ENCODE results near the gene SEBOX. TPM values are rescaled to one million over a fixed set of nuclear protein-coding genes. Genes with fewer than 3 reads are reported as not detected.

The SEBOX gene, protein sequence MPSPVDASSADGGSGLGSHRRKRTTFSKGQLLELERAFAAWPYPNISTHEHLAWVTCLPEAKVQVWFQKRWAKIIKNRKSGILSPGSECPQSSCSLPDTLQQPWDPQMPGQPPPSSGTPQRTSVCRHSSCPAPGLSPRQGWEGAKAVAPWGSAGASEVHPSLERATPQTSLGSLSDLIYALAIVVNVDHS
- total RNA-seq, result not detected in 2 replicates

DNA sequence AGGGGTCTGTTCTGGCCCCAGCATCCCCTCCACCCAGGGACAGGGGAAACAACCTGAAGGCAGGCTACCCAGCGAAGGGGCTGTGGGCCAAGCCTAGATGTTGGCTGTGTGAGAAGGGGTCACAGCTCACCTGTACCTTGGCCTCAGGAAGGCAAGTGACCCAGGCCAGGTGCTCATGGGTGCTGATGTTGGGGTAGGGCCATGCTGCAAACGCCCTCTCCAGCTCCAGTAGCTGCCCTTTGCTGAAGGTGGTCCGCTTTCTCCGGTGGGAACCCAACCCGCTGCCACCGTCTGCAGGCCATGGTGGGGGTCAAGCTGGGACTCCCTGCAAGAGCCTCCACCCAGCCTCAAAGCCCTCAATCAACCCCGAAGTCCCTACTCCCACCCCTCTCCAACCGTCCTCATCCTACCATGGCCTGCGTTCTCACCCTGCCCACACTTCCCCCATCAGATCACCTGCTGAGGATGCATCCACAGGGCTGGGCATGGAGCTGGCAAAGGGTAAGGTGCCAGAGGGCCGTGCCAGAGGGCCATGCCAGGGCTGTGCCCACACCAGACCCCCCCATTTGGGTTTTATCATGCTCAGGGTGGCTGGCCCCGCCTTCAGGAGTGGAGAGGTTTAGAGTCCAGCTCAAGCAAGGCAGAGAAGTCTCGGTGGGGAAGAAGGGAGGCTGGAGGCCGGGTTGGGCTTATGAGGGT is at the start of gene SEBOX:
SEBOX (minus strand) TSS at position 535 of the 699 bp plus-strand sequence; CDS start at position 487, 48 bp downstream.

DNA sequence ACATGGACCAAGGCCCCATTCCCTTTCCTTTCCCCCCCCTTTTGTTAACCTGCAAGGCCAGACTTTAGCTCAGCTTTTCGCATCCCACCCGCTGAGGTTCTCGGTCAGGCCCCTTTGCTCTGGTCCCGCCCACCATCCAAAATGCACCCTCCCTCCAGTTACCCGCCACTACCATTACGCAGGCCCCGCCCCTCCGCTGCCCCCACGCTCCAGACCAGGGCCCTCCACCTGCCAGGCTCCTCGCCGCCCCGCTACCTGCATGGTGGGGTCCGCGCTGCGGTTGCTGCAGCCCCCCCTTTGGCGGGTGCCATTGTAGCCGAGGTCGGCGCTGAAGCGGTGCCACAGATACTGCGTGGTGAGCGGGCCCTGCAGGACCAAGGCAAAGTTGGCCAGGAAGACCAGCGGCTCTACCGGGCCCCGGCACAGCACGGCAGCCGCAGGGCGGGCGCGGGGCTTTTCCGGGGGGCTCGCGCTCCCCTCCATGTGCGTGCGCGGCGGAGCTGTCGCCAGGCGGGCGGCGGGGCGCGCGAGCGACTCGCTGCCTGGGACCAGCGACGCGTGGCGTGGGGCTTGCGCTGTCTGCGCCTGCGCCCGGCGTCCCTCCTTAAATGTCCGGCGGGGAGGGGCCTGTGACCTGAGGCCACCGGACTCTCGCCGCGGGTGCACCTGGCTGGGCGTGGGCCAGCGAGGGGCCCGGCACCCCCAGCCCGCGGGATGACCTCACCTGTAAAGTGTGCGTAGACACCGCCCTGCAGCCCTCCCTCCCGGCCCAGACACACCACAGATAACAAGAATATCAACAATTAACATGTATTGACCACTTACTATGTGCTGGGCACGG is 40.9 kb upstream of the SEBOX start, which contains the start of gene SLC46A1:
SLC46A1 (minus strand) TSS at position 581 of the 841 bp plus-strand sequence; CDS start at position 483, 98 bp downstream.

DNA sequence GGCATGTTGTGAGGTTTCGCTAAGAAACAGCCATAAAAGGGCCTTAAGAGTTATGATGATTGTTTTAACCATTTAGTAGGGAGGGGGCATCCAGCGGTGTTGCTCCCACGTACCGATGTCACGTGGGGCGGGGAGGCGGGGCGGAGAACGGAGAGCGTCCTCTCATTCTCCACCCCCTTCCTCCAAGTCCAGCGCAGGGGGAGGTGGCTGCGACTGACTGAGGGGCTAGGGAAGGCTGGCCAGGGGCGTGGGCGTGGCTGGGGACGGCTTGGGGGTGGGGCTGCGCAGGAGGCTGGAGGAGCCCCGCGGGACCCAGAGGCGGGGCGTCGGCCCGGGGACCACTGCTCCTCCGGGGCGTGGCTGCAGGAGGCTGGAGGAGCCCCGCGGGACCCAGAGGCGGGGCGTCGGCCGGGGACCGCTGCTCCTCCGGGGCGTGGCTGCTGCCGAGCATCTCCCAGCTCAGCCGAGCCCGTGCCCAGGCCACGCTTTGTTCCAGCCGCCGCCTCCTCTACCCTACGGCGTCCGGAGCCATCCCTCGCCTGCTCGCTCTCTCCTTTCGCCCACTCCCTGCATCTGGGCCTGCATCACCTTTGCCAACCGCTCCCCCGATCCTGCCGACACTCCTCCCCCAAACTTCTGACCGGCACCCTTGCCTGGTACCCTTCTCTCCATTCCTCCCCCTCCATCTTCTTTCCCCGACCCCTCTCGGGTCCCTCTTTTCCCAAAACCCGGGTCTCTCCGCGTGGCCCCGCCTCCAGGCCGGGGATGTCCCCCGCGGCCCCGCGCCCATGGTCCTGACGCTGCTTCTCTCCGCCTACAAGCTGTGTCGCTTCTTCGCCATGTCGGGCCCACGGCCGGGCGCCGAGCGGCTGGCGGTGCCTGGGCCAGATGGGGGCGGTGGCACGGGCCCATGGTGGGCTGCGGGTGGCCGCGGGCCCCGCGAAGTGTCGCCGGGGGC is 6.5 kb upstream of the SEBOX start, which contains the start of gene SARM1:
SARM1 (plus strand) TSS at position 450 of the 958 bp plus-strand sequence; CDS start at position 789, 339 bp downstream.

DNA sequence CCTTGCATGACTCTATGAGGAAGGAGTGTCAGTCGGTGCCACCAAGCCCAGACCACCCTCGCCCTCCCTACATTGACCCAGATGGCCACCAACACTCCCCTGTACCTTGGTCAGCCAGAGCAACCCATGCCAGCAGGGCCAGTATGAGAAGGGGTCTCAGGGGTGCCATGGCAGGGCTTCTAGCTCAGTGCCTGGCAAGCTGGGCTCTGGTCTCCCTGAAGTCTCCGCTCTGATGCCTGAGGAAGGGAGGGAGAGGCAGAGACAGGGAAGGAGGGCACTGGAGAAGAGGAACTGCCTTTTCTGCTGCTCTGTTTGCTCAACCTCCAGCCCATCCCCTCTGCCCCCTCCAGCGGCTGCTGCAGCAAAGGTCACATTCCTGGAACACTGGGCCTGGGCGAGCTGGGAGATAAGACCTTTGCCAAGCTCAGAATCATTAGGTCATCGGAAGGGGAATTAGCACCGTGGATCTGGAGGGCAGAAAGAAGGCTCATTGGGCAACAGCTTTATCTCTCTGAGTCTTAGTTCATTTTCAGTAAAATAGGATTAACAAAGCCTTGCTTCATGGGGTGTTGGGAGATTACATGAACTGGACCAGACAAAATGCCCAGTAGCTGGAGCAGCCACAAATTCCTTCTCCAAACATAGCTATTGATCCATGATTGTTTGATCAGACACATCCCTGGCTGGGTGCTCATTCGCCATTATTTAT is 5.2 kb upstream of the SEBOX start, which contains the start of gene VTN:
VTN (minus strand) TSS at position 273 of the 709 bp plus-strand sequence; CDS start at position 169, 104 bp downstream.

DNA sequence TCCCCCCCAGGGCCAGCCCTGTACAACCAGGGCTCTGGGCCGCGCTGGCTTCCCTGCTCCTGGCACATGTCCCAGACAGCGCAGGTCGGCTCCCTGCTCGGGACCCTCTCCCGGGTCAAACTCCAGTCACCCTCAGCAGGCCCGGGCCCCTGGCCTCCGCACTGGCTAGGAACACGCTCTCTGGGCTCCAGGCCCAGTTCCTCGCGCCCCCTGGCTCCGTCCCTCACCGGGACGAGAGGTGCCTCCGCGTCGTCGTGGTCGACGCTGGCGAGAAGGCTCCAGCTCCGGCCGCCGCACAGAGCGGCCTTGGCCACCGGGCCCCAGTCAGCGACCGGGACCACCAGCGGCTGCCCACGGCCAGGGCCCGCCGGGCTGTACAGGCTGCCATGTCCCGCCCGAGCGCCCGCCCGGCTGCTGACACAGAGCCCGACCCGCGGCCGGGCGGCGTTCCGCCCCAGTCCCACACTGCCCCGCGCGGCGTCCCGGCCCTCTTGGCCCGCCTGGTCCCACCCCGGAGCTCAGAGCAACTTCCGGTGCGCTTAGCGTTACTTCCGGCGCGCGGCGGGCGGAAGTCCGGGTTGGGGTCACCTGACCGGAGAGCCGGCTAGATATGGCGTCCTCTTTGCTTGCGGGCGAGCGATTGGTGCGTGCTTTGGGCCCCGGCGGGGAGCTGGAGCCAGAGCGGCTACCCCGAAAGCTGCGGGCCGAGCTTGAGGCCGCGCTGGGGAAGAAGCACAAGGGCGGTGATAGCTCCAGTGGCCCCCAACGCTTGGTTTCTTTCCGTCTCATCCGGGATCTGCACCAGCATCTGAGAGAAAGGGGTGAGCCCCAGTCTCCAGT is 7.7 kb downstream of the SEBOX start, which contains the start of gene POLDIP2:
POLDIP2 (minus strand) TSS at position 467 of the 840 bp plus-strand sequence; CDS start at position 388, 79 bp downstream.

DNA sequence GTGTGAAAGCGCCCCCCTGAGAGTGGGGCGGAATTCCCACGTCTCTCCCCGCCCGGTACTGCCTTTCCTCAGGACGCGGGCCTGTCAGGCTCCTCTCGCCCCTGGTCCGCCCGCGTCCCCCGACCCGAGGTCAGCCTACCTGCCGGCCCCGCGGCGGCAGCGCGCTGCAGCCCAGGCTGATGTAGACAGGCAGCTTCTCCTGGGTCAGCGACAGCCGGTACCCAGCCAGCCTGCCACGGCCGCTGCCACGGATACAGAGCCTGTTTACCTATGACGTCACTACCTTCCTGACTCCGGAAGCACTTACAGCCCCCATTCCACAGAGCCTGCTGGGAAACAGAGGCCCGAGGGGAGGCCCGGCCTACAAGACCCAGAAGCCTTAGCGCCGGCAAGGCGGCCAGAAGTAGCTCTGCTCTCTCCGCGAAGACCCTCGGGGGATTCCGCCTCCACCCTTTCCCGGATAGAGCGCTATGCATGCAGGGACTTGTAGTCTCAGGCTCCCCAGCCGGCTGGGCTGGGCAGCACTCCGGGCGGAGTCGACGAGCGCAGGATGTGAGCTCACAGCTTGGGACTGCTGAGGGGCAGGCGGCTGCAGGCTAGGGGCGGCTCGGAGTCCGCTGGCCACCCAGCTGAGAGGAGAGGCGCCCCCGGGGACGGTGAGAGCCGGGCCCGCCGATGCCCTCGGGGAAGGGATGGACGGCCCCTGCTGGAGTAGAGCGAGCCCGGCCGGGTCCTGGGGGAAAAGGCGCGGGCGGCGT is 29.6 kb downstream of the SEBOX start, which contains the start of the genes IFT20 and TNFAIP1:
IFT20 (minus strand) TSS at position 272 of the 758 bp plus-strand sequence. CDS start 3,487 bp downstream, outside the sequence.
TNFAIP1 (plus strand) TSS at position 561 of the 758 bp plus-strand sequence. CDS start 3,761 bp downstream, outside the sequence.

DNA sequence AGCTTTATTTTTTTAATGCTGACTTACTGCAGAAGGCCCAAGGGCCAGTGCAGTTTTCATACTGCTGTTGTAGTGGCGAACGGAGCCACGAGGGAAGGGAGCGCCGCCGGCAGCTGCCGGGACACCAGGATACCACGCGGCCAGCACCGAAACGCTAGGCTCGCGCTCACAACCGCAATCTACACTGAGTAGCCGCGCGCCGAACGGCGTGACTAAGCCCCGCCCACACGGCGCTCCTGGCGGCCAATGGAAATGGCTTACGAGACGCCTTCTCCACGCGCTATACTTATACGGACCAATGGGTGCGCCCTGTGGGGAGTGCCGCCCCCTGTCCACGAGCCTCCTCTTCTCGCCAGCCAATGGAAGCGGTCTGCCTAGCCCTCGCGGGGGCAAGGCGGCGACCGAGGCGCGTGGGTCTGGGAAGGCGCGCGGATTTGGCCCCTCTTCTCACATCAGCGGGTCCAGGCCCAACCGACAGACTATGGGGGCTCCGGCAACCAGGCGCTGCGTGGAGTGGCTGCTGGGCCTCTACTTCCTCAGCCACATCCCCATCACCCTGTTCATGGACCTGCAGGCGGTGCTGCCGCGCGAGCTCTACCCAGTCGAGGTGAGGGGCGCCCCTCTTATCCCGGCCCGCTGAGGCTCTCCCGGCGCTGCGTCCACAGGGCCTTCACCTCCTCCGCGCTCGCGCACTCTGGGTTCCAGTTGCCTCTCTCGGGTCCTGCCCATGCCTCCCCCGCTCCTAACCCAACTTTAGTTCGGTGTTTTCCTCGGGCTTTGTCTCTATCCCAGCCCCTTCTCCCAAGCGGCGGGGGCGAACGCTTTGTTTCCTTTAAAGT is 46.0 kb downstream of the SEBOX start, which contains the start of gene TMEM97:
TMEM97 (plus strand) TSS at position 442 of the 839 bp plus-strand sequence; CDS start at position 482, 40 bp downstream.

Other genes starting within 250 kb of the SEBOX start
- gene TMEM97, start 46.0 kb downstream of the SEBOX start, total RNA-seq, result 14.7 and 29.7 TPM in 2 replicates
- gene IFT20, start 29.7 kb downstream of the SEBOX start, total RNA-seq, result 20.7 and 32.5 TPM in 2 replicates
- gene TNFAIP1, start 29.4 kb downstream of the SEBOX start, total RNA-seq, result 54.1 and 71.2 TPM in 2 replicates
- 122 and 145 TPM in 2 replicates for gene POLDIP2, start 7.7 kb downstream of the SEBOX start, total RNA-seq
- gene VTN, start 5.1 kb upstream of the SEBOX start, total RNA-seq, result 0.13 TPM in 1 of 2 replicates, not detected in the other
- gene SARM1, start 6.5 kb upstream of the SEBOX start, total RNA-seq, result 5.4 and 10.8 TPM in 2 replicates
- gene SLC46A1, start 41.0 kb upstream of the SEBOX start, total RNA-seq, result 1.1 and 5.7 TPM in 2 replicates
- gene SLC13A2, start 108.4 kb upstream of the SEBOX start, total RNA-seq, result not detected in 2 replicates
- not detected in 2 replicates for gene FOXN1, start 141.1 kb upstream of the SEBOX start, total RNA-seq
- gene UNC119, start 187.4 kb upstream of the SEBOX start, total RNA-seq, result 31.9 and 40.9 TPM in 2 replicates
- 76.3 and 162 TPM in 2 replicates for gene PIGS, start 206.3 kb upstream of the SEBOX start, total RNA-seq
- gene ALDOC, start 211.7 kb upstream of the SEBOX start, total RNA-seq, result 14.8 and 39.7 TPM in 2 replicates
- gene SPAG5, start 233.8 kb upstream of the SEBOX start, total RNA-seq, result 3.5 and 84.2 TPM in 2 replicates
- 2.9 and 3.4 TPM in 2 replicates for gene RSKR, start 249.0 kb upstream of the SEBOX start, total RNA-seq

Measured in mesangial cell (primary cell).